Esophagus muscularis mucosa (tissue), 4 donors: ENCODE measurements around the gene RUNX2.

Experiments used
- CTCF ChIP-seq, 3 experiments: fragments of 200-600 bp in 2 of 3; fragments of 450-650 bp in 1 of 3; sonication (generic) in 2 of 3; IDR thresholded peaks; one replicate each; pipeline ENCODE4 v1.5.1; 2017 to 2019; ENCODE audit warnings: antibody characterized with exemption in 3 of 3, mild to moderate bottlenecking in 2 of 3, moderate library complexity in 1 of 3
- EP300 ChIP-seq: sonication (generic); formaldehyde crosslinking; IDR thresholded peaks from one replicate; pipeline ENCODE4 v1.6.1; 2017; ENCODE audit warnings: antibody characterized with exemption
- POLR2A ChIP-seq: fragments of 450-650 bp; IDR thresholded peaks from one replicate; pipeline ENCODE4 v1.6.1; 2017; ENCODE audit warnings: antibody characterized with exemption, moderate library complexity, mild to moderate bottlenecking, low read depth
- POLR2AphosphoS5 ChIP-seq, 2 donors: sonication (generic); formaldehyde crosslinking; IDR thresholded peaks; one replicate each; pipeline ENCODE4 v1.6.1; 2017; ENCODE audit warnings: antibody characterized with exemption in 2 of 2

GRCh38 chr6:45648262-45648620 is 320.1 kb downstream of the RUNX2 start:
- no peak for TF ChIP-seq CTCF (IDR thresholded peaks at IDR 0.05)
- no peak for TF ChIP-seq POLR2A
- TF ChIP-seq POLR2AphosphoS5 (IDR thresholded peaks at IDR 0.05), result no peak
- no peak for TF ChIP-seq EP300
